ENCODE results near the gene SLC44A2.

The SLC44A2 gene

GRCh38 chr19:10691883-10692282 is 66.5 kb downstream of the SLC44A2 start:
- TF ChIP-seq CTCF (IDR thresholded peaks at IDR 0.05; ENCODE audit: control insufficient read depth, insufficient read depth, low read depth, low read length, missing control alignments) = no peak
- no peak overlapping the region for H3K4me3 ChIP-seq (ENCODE audit: control insufficient read depth, low read depth, low read length)
- no peak for DNase-seq (ENCODE audit: low read depth)

- DNase-seq (ENCODE audit: low read depth) = no peak
- H3K4me3 ChIP-seq (ENCODE audit: control insufficient read depth, low read depth, low read length) = no peak overlapping the region
- no peak for TF ChIP-seq CTCF (IDR thresholded peaks at IDR 0.05; ENCODE audit: control insufficient read depth, insufficient read depth, low read depth, low read length, missing control alignments)
Measured at GRCh38 chr19:10692673-10693264, 67.4 kb downstream of the SLC44A2 start.
